Fibroblast of the aortic adventitia (primary cell): ENCODE results near the gene LMO2. TPM values are rescaled to one million over a fixed set of nuclear protein-coding genes. Genes with fewer than 3 reads are reported as not detected.

Experiments
- DNase-seq: peaks from one replicate; pipeline ENCODE4 v3.0.0-alpha.2; 2010; ENCODE audit warnings: low read depth
- H3K4me3 ChIP-seq: 2 replicates; pipeline ENCODE4 v1.5.1; 2011; ENCODE audit warnings: low read depth, mild to moderate bottlenecking, control low read depth, low read length, moderate library complexity
- CTCF ChIP-seq: IDR thresholded peaks from 2 replicates; pipeline ENCODE4 v1.5.1; 2011; ENCODE audit warnings: mild to moderate bottlenecking, low read length, control low read depth, inconsistent platforms; ENCODE audit not compliant: insufficient read depth
- total RNA-seq: library from RNA; depleted of rRNA; stranded (reverse); fragments of >200 nt; gene quantifications from 2 replicates; pipeline ENCODE4 v1.2.3, GENCODE V29; 2012; ENCODE audit warnings: low replicate concordance

LMO2 gene
- total RNA-seq, 1 donor, result 21.8 TPM

GRCh38 chr11:33881651-33882503 is 10.0 kb downstream of the LMO2 start:
- H3K4me3 ChIP-seq, result no peak overlapping the region
- no peak for DNase-seq
- TF ChIP-seq CTCF, result no peak

GRCh38 chr11:33880979-33881378 is 10.9 kb downstream of the LMO2 start:
- no peak for TF ChIP-seq CTCF
- no peak for DNase-seq

GRCh38 chr11:33879375-33879774 is 12.5 kb downstream of the LMO2 start:
- no peak for TF ChIP-seq CTCF
- no peak overlapping the region for H3K4me3 ChIP-seq
- DNase-seq, result no peak

More at GRCh38 chr11:33880979-33881378, 10.9 kb downstream of the LMO2 start:
- H3K4me3 ChIP-seq, result no peak overlapping the region

GRCh38 chr11:33877038-33877437 is 14.8 kb downstream of the LMO2 start:
- DNase-seq, result no peak
- no peak overlapping the region for H3K4me3 ChIP-seq
- no peak for TF ChIP-seq CTCF

GRCh38 chr11:33875621-33876294 is 16.1 kb downstream of the LMO2 start:
- no peak overlapping the region for H3K4me3 ChIP-seq
- DNase-seq, result no peak
- TF ChIP-seq CTCF, result no peak

GRCh38 chr11:33874910-33875490 is 16.9 kb downstream of the LMO2 start:
- no peak for TF ChIP-seq CTCF
- DNase-seq, result no peak
- H3K4me3 ChIP-seq, result no peak overlapping the region
